ENCODE data around the gene ZFP90.

DNA sequence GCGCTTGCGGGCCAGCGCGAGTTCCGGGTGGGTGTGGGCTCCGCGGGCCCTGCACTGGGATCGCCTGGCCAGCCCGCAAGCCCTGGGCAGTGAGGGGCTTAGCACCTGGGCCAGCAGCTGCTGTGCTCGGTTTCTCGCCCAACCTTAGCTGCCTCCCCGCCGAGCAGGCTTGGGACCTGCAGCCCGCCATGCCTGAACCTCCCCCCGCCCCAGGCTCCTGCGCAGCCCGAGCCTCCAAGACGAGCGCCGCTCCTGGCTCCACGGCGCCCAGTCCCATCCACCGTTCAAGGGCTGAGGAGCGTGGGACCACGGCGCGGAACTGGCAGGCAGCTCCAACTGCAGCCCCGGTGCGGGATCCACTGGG, 12.3 kb upstream of the ZFP90 start:
- TF ChIP-seq, protein P1, sequence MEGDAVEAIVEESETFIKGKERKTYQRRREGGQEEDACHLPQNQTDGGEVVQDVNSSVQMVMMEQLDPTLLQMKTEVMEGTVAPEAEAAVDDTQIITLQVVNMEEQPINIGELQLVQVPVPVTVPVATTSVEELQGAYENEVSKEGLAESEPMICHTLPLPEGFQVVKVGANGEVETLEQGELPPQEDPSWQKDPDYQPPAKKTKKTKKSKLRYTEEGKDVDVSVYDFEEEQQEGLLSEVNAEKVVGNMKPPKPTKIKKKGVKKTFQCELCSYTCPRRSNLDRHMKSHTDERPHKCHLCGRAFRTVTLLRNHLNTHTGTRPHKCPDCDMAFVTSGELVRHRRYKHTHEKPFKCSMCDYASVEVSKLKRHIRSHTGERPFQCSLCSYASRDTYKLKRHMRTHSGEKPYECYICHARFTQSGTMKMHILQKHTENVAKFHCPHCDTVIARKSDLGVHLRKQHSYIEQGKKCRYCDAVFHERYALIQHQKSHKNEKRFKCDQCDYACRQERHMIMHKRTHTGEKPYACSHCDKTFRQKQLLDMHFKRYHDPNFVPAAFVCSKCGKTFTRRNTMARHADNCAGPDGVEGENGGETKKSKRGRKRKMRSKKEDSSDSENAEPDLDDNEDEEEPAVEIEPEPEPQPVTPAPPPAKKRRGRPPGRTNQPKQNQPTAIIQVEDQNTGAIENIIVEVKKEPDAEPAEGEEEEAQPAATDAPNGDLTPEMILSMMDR (IDR thresholded peaks at IDR 0.05) = no peak
- TF ChIP-seq POLR2A (IDR thresholded peaks at IDR 0.05) = no peak

Measured in testis (tissue), 2 donors.